Smooth muscle cell (in vitro differentiated cells): ENCODE results near the gene MAP3K15. TPM values are rescaled to one million over a fixed set of nuclear protein-coding genes. Genes with fewer than 3 reads are reported as not detected.

Source experiments
- DNase-seq: peaks from one replicate; lab custom pipeline; 2025; ENCODE audit not compliant: unreplicated experiment; lab: John Stamatoyannopoulos, UW
- H2AFZ ChIP-seq: fragments of 200-600 bp; sonication (generic); 2 replicates; pipeline ENCODE4 v1.6.0; 2016; ENCODE audit warnings: antibody characterized with exemption, low read depth, mild to moderate bottlenecking
- H3F3A ChIP-seq: fragments of 200-600 bp; sonication (generic); 2 replicates; pipeline ENCODE4 v1.6.0; 2017; ENCODE audit warnings: antibody characterized with exemption, low read depth
- H3K27ac ChIP-seq: fragments of 200-600 bp; sonication (generic); 2 replicates; pipeline ENCODE4 v1.5.1; 2016; ENCODE audit warnings: low read depth, mild to moderate bottlenecking
- H3K27me3 ChIP-seq: fragments of 200-600 bp; sonication (generic); 2 replicates; pipeline ENCODE4 v1.6.1; 2016; ENCODE audit warnings: low read depth, mild to moderate bottlenecking
- H3K36me3 ChIP-seq: fragments of 200-600 bp; sonication (generic); 2 replicates; pipeline ENCODE4 v1.5.1; 2016; ENCODE audit warnings: low read depth
- H3K4me1 ChIP-seq: fragments of 200-600 bp; sonication (generic); 2 replicates; pipeline ENCODE4 v1.5.1; 2016; ENCODE audit warnings: low read depth
- H3K4me2 ChIP-seq: fragments of 200-600 bp; sonication (generic); 2 replicates; pipeline ENCODE4 v1.6.0; 2016; ENCODE audit warnings: mild to moderate bottlenecking
- H3K4me3 ChIP-seq: fragments of 200-600 bp; sonication (generic); 2 replicates; pipeline ENCODE4 v1.5.1; 2016; ENCODE audit warnings: mild to moderate bottlenecking
- H3K79me2 ChIP-seq: fragments of 200-600 bp; sonication (generic); 2 replicates; pipeline ENCODE4 v1.6.0; 2016; ENCODE audit warnings: low read depth, mild to moderate bottlenecking
- H3K9ac ChIP-seq: fragments of 200-600 bp; sonication (generic); 2 replicates; pipeline ENCODE4 v1.6.0; 2016; ENCODE audit warnings: low read depth
- H3K9me3 ChIP-seq: fragments of 200-600 bp; sonication (generic); replicated peaks from 2 replicates; pipeline ENCODE4 v1.5.1; 2016; ENCODE audit warnings: low read depth
- H4K20me1 ChIP-seq: fragments of 200-600 bp; sonication (generic); 2 replicates; pipeline ENCODE4 v1.6.0; 2016; ENCODE audit warnings: low read depth
- WGBS: methylation state at CpG from one replicate; pipeline ENCODE4 v1.1.7; 2016; ENCODE audit warnings: low lambda C conversion rate; 5-methylcytosine and 5-hydroxymethylcytosine counted together
- polyA plus RNA-seq: library from polyadenylated mRNA; unstranded; fragments of >200 nt; fragmentation: Nextera tagmentation; extraction: Ambion mirVana; gene quantifications from 2 replicates; pipeline ENCODE4 v1.2.1, GENCODE V29; 2016
- total RNA-seq: library from RNA; depleted of rRNA; stranded (reverse); fragments of >200 nt; gene quantifications from 2 replicates; pipeline ENCODE4 v1.2.3, GENCODE V29; 2014
- TF ChIP-seq, protein P1 (sequence below): fragments of 200-600 bp; sonication (generic); IDR thresholded peaks from 2 replicates; pipeline ENCODE4 v1.5.1; 2017; ENCODE audit warnings: borderline replicate concordance, mild to moderate bottlenecking, antibody characterized with exemption; ENCODE audit not compliant: insufficient read depth, poor library complexity, severe bottlenecking

MAP3K15 gene
- total and polyA plus RNA-seq, 2 experiments from 2014 or later: 1.6 TPM; not detected in 1

- 60% methylated on average over 6 of the region's 6 CpGs for WGBS
- H3F3A ChIP-seq: no peaks in the 10 kb centered on the region
- H3K27me3 ChIP-seq: no peaks in the 10 kb centered on the region
- H3K4me2 ChIP-seq: no peak overlapping the region
- H3K9ac ChIP-seq: no peak overlapping the region
- no peak for DNase-seq
- H3K4me1 ChIP-seq: no peaks in the 10 kb centered on the region
- H3K9me3 ChIP-seq: no peaks in the 10 kb centered on the region
- peaks cover 35% of the 10 kb centered on the region for H3K79me2 ChIP-seq
- H3K36me3 ChIP-seq: no peaks in the 10 kb centered on the region
- H3K4me3 ChIP-seq: no peak overlapping the region
- no peak overlapping the region for H3K27ac ChIP-seq
- TF ChIP-seq, protein P1, sequence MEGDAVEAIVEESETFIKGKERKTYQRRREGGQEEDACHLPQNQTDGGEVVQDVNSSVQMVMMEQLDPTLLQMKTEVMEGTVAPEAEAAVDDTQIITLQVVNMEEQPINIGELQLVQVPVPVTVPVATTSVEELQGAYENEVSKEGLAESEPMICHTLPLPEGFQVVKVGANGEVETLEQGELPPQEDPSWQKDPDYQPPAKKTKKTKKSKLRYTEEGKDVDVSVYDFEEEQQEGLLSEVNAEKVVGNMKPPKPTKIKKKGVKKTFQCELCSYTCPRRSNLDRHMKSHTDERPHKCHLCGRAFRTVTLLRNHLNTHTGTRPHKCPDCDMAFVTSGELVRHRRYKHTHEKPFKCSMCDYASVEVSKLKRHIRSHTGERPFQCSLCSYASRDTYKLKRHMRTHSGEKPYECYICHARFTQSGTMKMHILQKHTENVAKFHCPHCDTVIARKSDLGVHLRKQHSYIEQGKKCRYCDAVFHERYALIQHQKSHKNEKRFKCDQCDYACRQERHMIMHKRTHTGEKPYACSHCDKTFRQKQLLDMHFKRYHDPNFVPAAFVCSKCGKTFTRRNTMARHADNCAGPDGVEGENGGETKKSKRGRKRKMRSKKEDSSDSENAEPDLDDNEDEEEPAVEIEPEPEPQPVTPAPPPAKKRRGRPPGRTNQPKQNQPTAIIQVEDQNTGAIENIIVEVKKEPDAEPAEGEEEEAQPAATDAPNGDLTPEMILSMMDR: no peak
- no peak overlapping the region for H2AFZ ChIP-seq
- peaks cover 18% of the 10 kb centered on the region for H4K20me1 ChIP-seq
Measured at GRCh38 chrX:19342331-19342906, 172.9 kb downstream of the MAP3K15 start.

- no peak overlapping the region for H3K4me3 ChIP-seq
- H3K79me2 ChIP-seq: no peaks in the 10 kb centered on the region
- no peaks in the 10 kb centered on the region for H4K20me1 ChIP-seq
- TF ChIP-seq, protein P1: peak; percentile 34
- no peak overlapping the region for H3K9ac ChIP-seq
- H3K27ac ChIP-seq: no peak overlapping the region
- no peaks in the 10 kb centered on the region for H3K36me3 ChIP-seq
- H3K4me1 ChIP-seq: no peaks in the 10 kb centered on the region
- DNase-seq: no peak
- no peak overlapping the region for H3K4me2 ChIP-seq
- no peaks in the 10 kb centered on the region for H3F3A ChIP-seq
- WGBS: 75% methylated on average over 16 of the region's 16 CpGs
- no peaks in the 10 kb centered on the region for H3K27me3 ChIP-seq
- no peak overlapping the region for H2AFZ ChIP-seq
- H3K9me3 ChIP-seq: no peaks in the 10 kb centered on the region
Measured at GRCh38 chrX:19334945-19335626, 180.2 kb downstream of the MAP3K15 start.

- no peaks in the 10 kb centered on the region for H3F3A ChIP-seq
- H3K4me2 ChIP-seq: no peak overlapping the region
- H3K79me2 ChIP-seq: no peaks in the 10 kb centered on the region
- no peaks in the 10 kb centered on the region for H4K20me1 ChIP-seq
- no peaks in the 10 kb centered on the region for H3K4me1 ChIP-seq
- TF ChIP-seq, protein P1: no peak
- WGBS: 67% methylated on average over 5 of the region's 5 CpGs
- no peak for DNase-seq
- no peak overlapping the region for H3K9ac ChIP-seq
- H3K4me3 ChIP-seq: no peak overlapping the region
- H3K9me3 ChIP-seq: no peaks in the 10 kb centered on the region
- no peak overlapping the region for H3K27ac ChIP-seq
- no peaks in the 10 kb centered on the region for H3K36me3 ChIP-seq
- H3K27me3 ChIP-seq: no peaks in the 10 kb centered on the region
- no peak overlapping the region for H2AFZ ChIP-seq
Measured at GRCh38 chrX:19332983-19333382, 182.3 kb downstream of the MAP3K15 start.

GRCh38 chrX:19331831-19332230, 183.5 kb downstream of the MAP3K15 start:
- no peak overlapping the region for H3K27ac ChIP-seq
- H2AFZ ChIP-seq: no peak overlapping the region
- no peaks in the 10 kb centered on the region for H3F3A ChIP-seq
- no peaks in the 10 kb centered on the region for H3K4me1 ChIP-seq
- DNase-seq: no peak
- H3K79me2 ChIP-seq: no peaks in the 10 kb centered on the region
- H3K4me2 ChIP-seq: no peak overlapping the region
- no peaks in the 10 kb centered on the region for H3K27me3 ChIP-seq
- TF ChIP-seq, protein P1: no peak
- H3K4me3 ChIP-seq: no peak overlapping the region
- 86% methylated on average over 10 of the region's 10 CpGs for WGBS
- H4K20me1 ChIP-seq: no peaks in the 10 kb centered on the region
- H3K9me3 ChIP-seq: no peaks in the 10 kb centered on the region
- no peaks in the 10 kb centered on the region for H3K36me3 ChIP-seq
- H3K9ac ChIP-seq: no peak overlapping the region
